K562 (cell line): Measurements from ENCODE around the gene RGS7. TPM values are rescaled to one million over a fixed set of nuclear protein-coding genes. Genes with fewer than 3 reads are reported as not detected.

Experiments used
- ATAC-seq: fragments of 200-7000 bp; cut with Tn5 transposase; 3 replicates; pipeline ENCODE4 v1.9.1; 2020; ENCODE audit warnings: moderate library complexity
- BruUV-seq: library from RNA; stranded (reverse); fragments of 400-500 nt; replicated peaks from 2 replicates; lab custom pipeline; 2021; lab: Mats Ljungman, UMichigan
- CTCF ChIA-PET: fragments of 300-600 bp; formaldehyde crosslinking; extraction: SDS; loops from one replicate; lab custom pipeline; 2021; ENCODE audit warnings: low intra/inter-chr PET ratio; lab: Yijun Ruan, JAX
- POLR2A ChIA-PET: fragments of 300-600, 350-650 bp; sonication (Branson Sonifier 250); formaldehyde crosslinking; extraction: SDS; loops from one replicate; lab custom pipeline; 2021; ENCODE audit warnings: antibody characterized with exemption, inconsistent platforms; lab: Yijun Ruan, JAX
- DNase-seq, 4 experiments: peaks; one replicate each; pipeline versions ENCODE4 v3.0.0 to v3.0.0-alpha.2; 2011 to 2018; ENCODE audit warnings: low spot score in 3 of 4, mixed read lengths in 3 of 4; ENCODE audit errors: extremely low read depth in 1 of 4
- FAIRE-seq: peaks from 2 replicates; lab custom pipeline; 2011; peaks lifted over from hg19 to GRCh38; lab: Jason Lieb, UNC
- H2AFZ ChIP-seq: 2 replicates; pipeline ENCODE4 v1.6.0; 2011; ENCODE audit warnings: low read depth, low read length, control low read depth, inconsistent platforms
- H3K27ac ChIP-seq: fragments of 200-600 bp; 3 replicates; pipeline ENCODE4 v1.8.0; 2011; ENCODE audit warnings: low read depth, mild to moderate bottlenecking, control low read depth, inconsistent platforms, low read length, moderate library complexity, mixed read lengths; ENCODE audit errors: extremely low read depth
- H3K27me3 ChIP-seq, 2 experiments: fragments of 300-600 bp in 1 of 2; 2 replicates in 1 of 2; 3 replicates in 1 of 2; pipeline versions ENCODE4 v1.6.0 to v1.8.0; 2011; ENCODE audit warnings: inconsistent platforms in 2 of 2, low read length in 2 of 2, mild to moderate bottlenecking in 1 of 2, mixed read lengths in 1 of 2, moderate library complexity in 1 of 2; ENCODE audit not compliant: control insufficient read depth in 2 of 2, insufficient read depth in 2 of 2
- H3K36me3 ChIP-seq: fragments of 300-600 bp; 3 replicates; pipeline ENCODE4 v1.8.0; 2011; ENCODE audit warnings: mild to moderate bottlenecking, low read length, inconsistent platforms; ENCODE audit not compliant: control insufficient read depth, insufficient read depth
- H3K4me1 ChIP-seq, 2 experiments: fragments of 200-600 bp in 1 of 2; replicated peaks in 1 of 2; 2 replicates in 1 of 2; 3 replicates in 1 of 2; pipeline versions ENCODE4 v1.5.1 to v1.8.0; 2011; ENCODE audit warnings: inconsistent platforms in 2 of 2, low read length in 2 of 2, mild to moderate bottlenecking in 1 of 2, mixed read lengths in 1 of 2, moderate library complexity in 1 of 2; ENCODE audit not compliant: control insufficient read depth in 2 of 2, insufficient read depth in 2 of 2
- H3K4me2 ChIP-seq: 2 replicates; pipeline ENCODE4 v1.6.1; 2011; ENCODE audit warnings: low read length, control low read depth, inconsistent platforms, mixed read lengths; ENCODE audit not compliant: insufficient read depth
- H3K4me3 ChIP-seq: fragments of 200-600 bp; sonication (generic), shearing (Covaris generic); 2 replicates; pipeline ENCODE4 v1.5.1; 2016; ENCODE audit warnings: control low read depth, inconsistent platforms
- H3K79me2 ChIP-seq: fragments of 200-600 bp; 3 replicates; pipeline ENCODE4 v1.8.0; 2011; ENCODE audit warnings: low read length, inconsistent platforms; ENCODE audit not compliant: control insufficient read depth, insufficient read depth
- H3K9ac ChIP-seq, 2 experiments: 2 replicates each; pipeline versions ENCODE4 v1.6.0 to v1.6.1; 2011; ENCODE audit warnings: low read depth in 2 of 2, low read length in 2 of 2, control low read depth in 1 of 2, inconsistent platforms in 1 of 2, mild to moderate bottlenecking in 1 of 2, mixed read lengths in 1 of 2; ENCODE audit not compliant: insufficient read depth in 1 of 2
- H3K9me1 ChIP-seq: one replicate; pipeline ENCODE4 v1.6.0; 2011; ENCODE audit warnings: inconsistent platforms, mild to moderate bottlenecking, low read length, moderate library complexity; ENCODE audit not compliant: control insufficient read depth, insufficient read depth
- H3K9me3 ChIP-seq: replicated peaks from 2 replicates; pipeline ENCODE4 v1.5.1; 2011; ENCODE audit warnings: low read depth, low read length, inconsistent platforms; ENCODE audit not compliant: control insufficient read depth, insufficient read depth
- H4K20me1 ChIP-seq: replicated peaks from 2 replicates; pipeline ENCODE4 v1.6.1; 2011; ENCODE audit warnings: low read length, inconsistent platforms, mixed read lengths; ENCODE audit not compliant: control insufficient read depth, insufficient read depth
- CBX3 ChIP-seq, 2 experiments: IDR thresholded peaks; 1 replicate in 1 of 2; 2 replicates in 1 of 2; pipeline ENCODE4 v1.6.1; 2012; ENCODE audit warnings: inconsistent platforms in 2 of 2, low read length in 2 of 2, borderline replicate concordance in 1 of 2, control low read depth in 1 of 2
- CBX8 ChIP-seq: fragments of 200-600 bp; sonication (generic); IDR thresholded peaks from 2 replicates; pipeline ENCODE4 v1.6.1; 2012; ENCODE audit warnings: borderline replicate concordance, mixed run types, low read depth, mild to moderate bottlenecking, moderate library complexity, mixed read lengths, low read length, control low read depth, inconsistent platforms; ENCODE audit not compliant: poor library complexity, severe bottlenecking; ENCODE audit errors: extremely low read depth
- MCM7 ChIP-seq, 2 experiments: fragments of 450-650 bp; IDR thresholded peaks; 2 replicates each; pipeline ENCODE4 v1.6.1; 2016 to 2018
- SRSF7 ChIP-seq: fragments of 200-400 bp; formaldehyde crosslinking; optimal IDR thresholded peaks from 2 replicates; pipeline ENCODE3; 2017; ENCODE audit warnings: mild to moderate bottlenecking, low read depth, low read length
- TOE1 ChIP-seq, 2 experiments: fragments of 450-650 bp in 1 of 2; sonication (generic) in 1 of 2; formaldehyde crosslinking in 1 of 2; IDR thresholded peaks; 2 replicates each; pipeline versions ENCODE4 v1.7.1 to v1.8.0; 2016 to 2022; ENCODE audit warnings: borderline replicate concordance in 2 of 2, mild to moderate bottlenecking in 2 of 2, antibody characterized with exemption in 1 of 2, inconsistent platforms in 1 of 2, low read depth in 1 of 2, missing genetic modification reagents in 1 of 2, moderate library complexity in 1 of 2
- TRIM24 ChIP-seq, 2 experiments: fragments of 450-650 bp; IDR thresholded peaks; 2 replicates each; pipeline ENCODE4 v1.6.1; 2016
- ZBTB17 ChIP-seq: fragments of 450-650 bp; formaldehyde crosslinking; IDR thresholded peaks from 2 replicates; pipeline ENCODE4 v1.4.0; 2020; ENCODE audit warnings: mild to moderate bottlenecking
- ZNF175 ChIP-seq: fragments of 200-800 bp; sonication (Bioruptor generic); IDR thresholded peaks from 2 replicates; pipeline ENCODE4 v1.6.1; 2016; ENCODE audit warnings: low read depth, mild to moderate bottlenecking, missing genetic modification characterization, missing compliant biosample characterization
- WGBS: fragments of 100-300 bp; shearing (Covaris generic); methylation state at CpG from one replicate; pipeline ENCODE4 v1.1.6; 2016; ENCODE audit warnings: low coverage, mixed read lengths; ENCODE audit not compliant: insufficient coverage; ENCODE audit errors: missing lambda C conversion rate; 5-methylcytosine and 5-hydroxymethylcytosine counted together
- in situ Hi-C: fragments of 300-500 bp; cut with MboI; formaldehyde crosslinking; loops from 4 replicates; pipeline ENCODE4 v1.15.0; 2018; ENCODE audit warnings: inconsistent platforms, mixed read lengths
- intact Hi-C: fragments of 100-400 bp; cut with micrococcal nuclease; formaldehyde crosslinking; loops from 2 replicates; pipeline ENCODE4 v1.14.2; 2022
- polyA plus RNA-seq, 8 experiments: library from polyadenylated mRNA; depleted of rRNA in 4 of 8; stranded (reverse) in 5 of 8; unstranded in 3 of 8; fragments of >200 nt; fragmentation: Nextera tagmentation in 2 of 8; fragmentation: Illumina TruSeq in 1 of 8; extraction: Ambion mirVana in 2 of 8; extraction: Trizol in 1 of 8; gene quantifications; 2 replicates each; pipeline versions ENCODE4 v1.2.1 to v1.2.3, GENCODE V29; 2011 to 2014; ENCODE audit warnings: inconsistent platforms in 1 of 8, missing spikeins in 1 of 8
- total RNA-seq, 7 experiments: library from RNA; depleted of rRNA in 6 of 7; stranded (reverse); fragments of >200 nt in 6 of 7; fragmentation: Illumina TruSeq in 2 of 7; extraction: Trizol in 2 of 7; gene quantifications; 2 replicates each; pipeline versions ENCODE4 v1.2.1 to v1.2.3, GENCODE V29; 2011 to 2021; ENCODE audit warnings: low replicate concordance in 1 of 7
- TF ChIP-seq, protein P1 (sequence below): fragments of 450-650 bp; conservative IDR thresholded peaks from 2 replicates; pipeline ENCODE4 v1.6.1; 2016; ENCODE audit warnings: missing genetic modification characterization, low read depth, mild to moderate bottlenecking, control low read depth, missing compliant biosample characterization
- TF ChIP-seq, protein P2 (sequence below): fragments of 250-450 bp; sonication (Bioruptor Pico); IDR thresholded peaks from 2 replicates; pipeline ENCODE4 v1.5.0; 2022; ENCODE audit warnings: mild to moderate bottlenecking
- TF ChIP-seq, protein P3 (sequence below): fragments of 450-650 bp; IDR thresholded peaks from 2 replicates; pipeline ENCODE4 v1.6.1; 2018; ENCODE audit warnings: mild to moderate bottlenecking, low read depth; ENCODE audit not compliant: partially characterized antibody

Gene RGS7
- total and polyA plus RNA-seq, 9 of the 15 experiments (the other 6 are each of a cell fraction or from before 2014, with no cell fraction given) = not detected

DNA sequence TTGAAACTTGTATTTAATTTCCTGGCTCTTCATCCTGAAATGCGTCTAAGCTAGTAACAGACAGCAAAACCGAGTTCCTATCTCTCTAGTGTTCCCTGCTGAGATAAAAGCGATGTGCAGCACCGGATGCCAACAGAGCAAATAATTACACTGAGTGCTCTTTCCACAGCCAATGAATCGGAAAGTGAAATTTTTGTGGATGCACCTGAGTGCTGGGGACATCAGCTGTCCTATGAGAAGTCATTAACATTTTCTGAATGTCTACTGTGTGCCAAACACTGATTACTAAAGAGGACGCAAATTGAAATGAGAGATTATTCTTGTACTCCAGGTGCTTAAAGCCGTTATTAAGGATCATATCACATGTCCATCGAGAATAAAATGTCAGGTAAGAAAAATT is 278.0 kb downstream of the RGS7 start:
- H4K20me1 ChIP-seq = no peaks in the 10 kb centered on the region
- no peak for DNase-seq
- no peaks in the 10 kb centered on the region for H3K27me3 ChIP-seq
- POLR2A ChIA-PET = no interaction called here
- H3K9ac ChIP-seq = no peak overlapping the region
- no peak overlapping the region for H3K4me2 ChIP-seq
- H2AFZ ChIP-seq = no peak overlapping the region
- H3K9me3 ChIP-seq = 0 out of 2 replicates have a peak, but pooled peaks cover 2% of the 10 kb centered on the region
- no peak overlapping the region for H3K27ac ChIP-seq
- intact Hi-C loops (no loop called here), in situ Hi-C loops (no loop called here)
- H3K36me3 ChIP-seq = no peaks in the 10 kb centered on the region
- no peak overlapping the region for H3K4me3 ChIP-seq
- no peaks in the 10 kb centered on the region for H3K4me1 ChIP-seq
- no peaks in the 10 kb centered on the region for H3K79me2 ChIP-seq
- TF ChIP-seq, protein P1, sequence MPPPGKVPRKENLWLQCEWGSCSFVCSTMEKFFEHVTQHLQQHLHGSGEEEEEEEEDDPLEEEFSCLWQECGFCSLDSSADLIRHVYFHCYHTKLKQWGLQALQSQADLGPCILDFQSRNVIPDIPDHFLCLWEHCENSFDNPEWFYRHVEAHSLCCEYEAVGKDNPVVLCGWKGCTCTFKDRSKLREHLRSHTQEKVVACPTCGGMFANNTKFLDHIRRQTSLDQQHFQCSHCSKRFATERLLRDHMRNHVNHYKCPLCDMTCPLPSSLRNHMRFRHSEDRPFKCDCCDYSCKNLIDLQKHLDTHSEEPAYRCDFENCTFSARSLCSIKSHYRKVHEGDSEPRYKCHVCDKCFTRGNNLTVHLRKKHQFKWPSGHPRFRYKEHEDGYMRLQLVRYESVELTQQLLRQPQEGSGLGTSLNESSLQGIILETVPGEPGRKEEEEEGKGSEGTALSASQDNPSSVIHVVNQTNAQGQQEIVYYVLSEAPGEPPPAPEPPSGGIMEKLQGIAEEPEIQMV (tag) = no peak
- no peak for TF ChIP-seq ZBTB17 (CRISPR knock-in tag)
- TF ChIP-seq ZNF175 (CRISPR knock-in tag) = no peak
- no peak for TF ChIP-seq CBX3 (IDR thresholded peaks at IDR 0.05; ENCODE audit: borderline replicate concordance in 1 of 2, low read length in 2 of 2)
- TF ChIP-seq, protein P2, sequence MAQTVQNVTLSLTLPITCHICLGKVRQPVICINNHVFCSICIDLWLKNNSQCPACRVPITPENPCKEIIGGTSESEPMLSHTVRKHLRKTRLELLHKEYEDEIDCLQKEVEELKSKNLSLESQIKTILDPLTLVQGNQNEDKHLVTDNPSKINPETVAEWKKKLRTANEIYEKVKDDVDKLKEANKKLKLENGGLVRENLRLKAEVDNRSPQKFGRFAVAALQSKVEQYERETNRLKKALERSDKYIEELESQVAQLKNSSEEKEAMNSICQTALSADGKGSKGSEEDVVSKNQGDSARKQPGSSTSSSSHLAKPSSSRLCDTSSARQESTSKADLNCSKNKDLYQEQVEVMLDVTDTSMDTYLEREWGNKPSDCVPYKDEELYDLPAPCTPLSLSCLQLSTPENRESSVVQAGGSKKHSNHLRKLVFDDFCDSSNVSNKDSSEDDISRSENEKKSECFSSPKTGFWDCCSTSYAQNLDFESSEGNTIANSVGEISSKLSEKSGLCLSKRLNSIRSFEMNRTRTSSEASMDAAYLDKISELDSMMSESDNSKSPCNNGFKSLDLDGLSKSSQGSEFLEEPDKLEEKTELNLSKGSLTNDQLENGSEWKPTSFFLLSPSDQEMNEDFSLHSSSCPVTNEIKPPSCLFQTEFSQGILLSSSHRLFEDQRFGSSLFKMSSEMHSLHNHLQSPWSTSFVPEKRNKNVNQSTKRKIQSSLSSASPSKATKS (CRISPR knock-in tag) = no peak
- TF ChIP-seq, protein P3, sequence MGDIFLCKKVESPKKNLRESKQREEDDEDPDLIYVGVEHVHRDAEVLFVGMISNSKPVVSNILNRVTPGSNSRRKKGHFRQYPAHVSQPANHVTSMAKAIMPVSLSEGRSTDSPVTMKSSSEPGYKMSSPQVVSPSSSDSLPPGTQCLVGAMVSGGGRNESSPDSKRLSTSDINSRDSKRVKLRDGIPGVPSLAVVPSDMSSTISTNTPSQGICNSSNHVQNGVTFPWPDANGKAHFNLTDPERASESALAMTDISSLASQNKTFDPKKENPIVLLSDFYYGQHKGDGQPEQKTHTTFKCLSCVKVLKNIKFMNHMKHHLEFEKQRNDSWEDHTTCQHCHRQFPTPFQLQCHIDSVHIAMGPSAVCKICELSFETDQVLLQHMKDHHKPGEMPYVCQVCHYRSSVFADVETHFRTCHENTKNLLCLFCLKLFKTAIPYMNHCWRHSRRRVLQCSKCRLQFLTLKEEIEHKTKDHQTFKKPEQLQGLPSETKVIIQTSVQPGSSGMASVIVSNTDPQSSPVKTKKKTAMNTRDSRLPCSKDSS = no peak
- TF ChIP-seq CBX8 = no peak
- TF ChIP-seq SRSF7 = no peak
- TF ChIP-seq TRIM24 (IDR thresholded peaks at IDR 0.05) = no peak
- no peak for TF ChIP-seq TOE1 (IDR thresholded peaks at IDR 0.05; ENCODE audit: borderline replicate concordance)
- no peak for TF ChIP-seq TOE1 (CRISPR knock-in tag; IDR thresholded peaks at IDR 0.05; ENCODE audit: borderline replicate concordance, low read depth)
- TF ChIP-seq MCM7 (IDR thresholded peaks at IDR 0.05) = no peak
- CTCF ChIA-PET = no interaction called here
- H3K9me1 ChIP-seq = no peaks in the 10 kb centered on the region
- FAIRE-seq = no peak
- WGBS = 2% methylated on average over 8 of the region's 8 CpGs
- ATAC-seq = no peak
- BruUV-seq = no TSS peak
